ELF-1 (cell line): ENCODE data around the gene UBE2O.

Source experiments
- DNase-seq: peaks from one replicate; pipeline ENCODE4 v3.0.0-alpha.2; 2016; ENCODE audit warnings: low read depth, low spot score

Gene UBE2O

DNA sequence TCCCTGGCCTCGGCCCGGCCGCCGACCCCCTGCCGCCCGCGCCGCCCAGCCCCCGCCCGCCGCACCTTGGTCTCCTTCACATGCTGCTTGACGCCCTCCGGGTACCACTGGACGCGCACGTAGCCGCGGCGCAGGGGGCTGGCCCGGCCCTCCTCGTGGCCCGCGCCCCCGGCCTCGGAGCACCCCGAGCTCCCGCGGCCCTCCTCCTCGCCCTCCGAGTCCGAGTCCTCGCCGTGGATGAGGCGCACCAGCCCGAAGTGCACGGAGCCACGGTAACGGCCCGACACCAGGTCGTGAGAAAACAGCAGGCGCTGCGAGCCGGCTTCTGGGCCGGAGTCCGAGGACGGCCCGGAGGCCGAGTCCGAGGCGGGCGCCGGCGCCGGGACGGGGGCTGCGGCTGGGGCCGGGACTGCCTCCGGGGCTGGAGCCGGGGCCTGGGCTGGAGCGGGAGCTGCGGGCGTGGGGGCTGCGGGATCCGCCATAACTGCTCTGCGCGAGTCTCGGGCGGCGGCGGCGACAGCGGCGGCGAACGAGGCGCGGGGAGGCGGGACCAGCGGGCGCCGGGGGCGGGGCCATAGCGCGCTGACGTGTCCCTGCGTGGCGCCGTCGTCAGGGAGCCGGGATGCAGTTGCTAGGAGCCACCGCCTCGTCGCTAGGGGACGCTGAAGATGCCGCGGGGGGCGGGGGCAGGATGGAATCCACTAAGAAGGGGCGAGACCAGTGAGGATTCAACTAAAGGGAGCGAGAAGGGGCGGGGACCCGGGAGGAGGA is at the start of gene UBE2O:
Gene UBE2O (minus strand): TSS at position 493 of the 771 bp plus-strand sequence. CDS start 11 bp downstream, at position 482.
- peak; percentile 96 for DNase-seq

DNA sequence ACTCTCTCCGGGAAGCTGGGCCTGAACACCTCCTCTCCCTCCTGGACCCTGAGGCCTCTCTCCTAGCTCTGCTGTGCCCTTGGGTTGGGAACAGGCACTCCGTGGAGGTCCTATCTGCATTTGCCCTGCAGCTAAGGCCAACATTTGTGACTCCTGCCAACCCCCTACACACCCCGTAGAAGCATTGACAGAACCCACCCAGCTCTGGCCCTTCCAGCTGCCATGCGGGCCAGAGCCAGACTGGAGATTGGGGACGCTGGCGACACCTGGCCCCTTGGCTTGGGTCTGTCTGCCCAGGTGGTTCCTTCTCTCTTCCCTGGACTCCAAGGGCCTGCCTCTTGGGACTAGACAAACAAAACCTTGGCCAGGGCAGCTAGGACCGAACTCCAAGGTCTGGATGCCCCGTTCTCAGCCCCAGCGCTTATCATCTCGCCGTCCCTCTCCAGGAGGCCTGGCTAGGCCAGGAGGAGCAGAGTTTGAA is 48.9 kb upstream of the UBE2O start:
- DNase-seq: no peak

GRCh38 chr17:76501018-76501826 is 48.3 kb upstream of the UBE2O start, which contains the start of gene RHBDF2:
TSS of gene RHBDF2 (minus strand) at chr17:76501423. CDS start at chr17:76481524, 19,899 bp downstream.
- peak; percentile 82 for DNase-seq

GRCh38 chr17:76500747-76501017 is 47.7 kb upstream of the UBE2O start:
- DNase-seq: no peak

- no peak for DNase-seq
These were observed 47.3 kb upstream of the UBE2O start for GRCh38 chr17:76500074-76500746.

DNA sequence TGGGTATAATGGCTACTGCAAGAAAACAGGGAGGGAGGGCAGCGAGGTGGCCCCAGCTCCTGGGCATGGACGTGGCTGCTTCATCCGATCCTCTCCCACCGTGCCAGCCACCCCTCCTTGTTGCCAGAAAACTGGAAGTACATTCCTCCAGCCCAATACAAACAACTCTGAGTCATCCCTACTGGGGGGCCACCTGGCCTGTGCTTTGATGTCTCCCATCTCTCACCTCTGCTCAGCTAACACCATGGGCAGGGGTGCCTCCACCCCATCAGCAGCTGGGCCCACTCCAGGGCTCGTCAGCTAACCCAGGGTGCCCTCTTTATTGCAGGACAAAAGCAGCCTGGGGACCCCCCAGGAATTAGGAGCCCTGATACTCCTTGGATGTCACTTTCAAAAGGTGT is 46.3 kb upstream of the UBE2O start:
- DNase-seq: no peak

DNA sequence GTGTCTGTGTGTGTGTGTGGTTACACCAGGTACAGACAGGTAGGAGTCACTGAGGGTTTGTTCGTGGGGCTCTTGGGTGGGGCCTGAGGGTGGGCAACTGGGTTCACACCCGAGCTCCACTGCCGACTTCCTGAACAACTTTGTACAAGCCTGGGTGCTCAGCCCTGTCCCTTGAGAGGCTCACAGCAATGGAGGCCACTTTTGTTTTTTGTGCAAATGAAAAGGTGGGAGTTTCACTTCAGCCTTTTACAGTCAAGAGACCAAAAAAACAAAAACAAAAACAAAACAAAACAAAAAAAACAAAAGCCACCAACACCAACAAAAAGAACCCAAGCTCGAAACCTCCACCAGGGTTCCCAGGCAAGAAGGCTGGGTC is 45.9 kb upstream of the UBE2O start:
- DNase-seq: no peak

DNA sequence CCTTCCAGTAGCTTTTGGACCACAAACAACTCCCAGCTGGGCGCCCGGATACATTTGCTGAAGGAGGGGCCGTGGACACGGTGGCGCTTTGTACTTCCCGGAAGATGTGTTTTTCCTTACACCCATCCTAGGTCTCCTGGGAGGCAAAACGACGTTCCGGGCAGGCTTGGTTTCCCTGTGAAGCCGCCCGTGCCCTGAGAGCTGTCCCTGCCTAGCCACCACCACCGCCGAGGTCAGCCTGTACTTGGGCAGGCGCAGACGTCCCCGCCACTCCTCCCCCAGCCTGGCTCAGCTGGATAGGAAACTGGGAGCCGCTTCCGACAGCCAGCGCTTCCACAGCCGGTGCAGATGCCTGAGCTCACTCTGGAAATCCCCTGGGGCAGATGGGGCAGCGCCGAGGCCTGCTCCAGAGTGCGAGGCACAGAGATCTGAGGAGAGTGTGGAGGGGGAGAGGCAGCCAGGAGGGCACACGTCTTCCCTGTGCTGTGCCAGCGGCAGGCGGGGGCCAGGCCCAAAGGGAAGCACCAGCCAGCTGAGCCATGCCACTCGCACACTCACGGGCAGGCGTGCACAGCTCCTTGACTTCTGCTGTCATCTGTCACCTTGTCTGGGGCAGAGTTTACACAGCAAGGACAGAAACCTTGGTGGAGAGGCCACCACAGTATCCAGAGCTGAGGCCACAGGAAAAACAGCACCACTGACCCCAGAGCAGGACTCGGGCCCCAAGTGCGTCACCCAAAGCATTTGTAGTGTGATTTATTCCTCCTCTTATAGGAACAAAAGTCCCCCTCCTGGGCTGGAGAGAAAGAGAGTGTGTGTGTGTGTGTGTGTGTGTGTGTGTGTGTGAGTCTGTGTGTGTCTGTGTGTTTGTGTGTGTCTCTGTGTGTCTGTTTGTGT is 45.3 kb upstream of the UBE2O start:
- DNase-seq: peak; percentile 89

DNA sequence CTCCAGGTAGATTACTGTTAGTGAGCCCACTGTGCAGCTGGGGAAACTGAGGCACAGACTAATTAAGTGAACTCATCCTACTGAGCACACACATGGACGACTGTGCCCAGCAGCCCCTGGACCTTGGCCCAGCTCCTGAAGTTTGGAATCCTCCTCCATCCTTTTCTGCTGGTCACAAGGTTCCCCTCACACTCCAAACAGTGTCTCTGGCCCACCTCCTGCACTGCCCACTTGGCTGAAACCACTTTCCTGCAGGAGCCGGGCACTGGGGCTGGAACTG is 44.7 kb upstream of the UBE2O start:
- no peak for DNase-seq

DNA sequence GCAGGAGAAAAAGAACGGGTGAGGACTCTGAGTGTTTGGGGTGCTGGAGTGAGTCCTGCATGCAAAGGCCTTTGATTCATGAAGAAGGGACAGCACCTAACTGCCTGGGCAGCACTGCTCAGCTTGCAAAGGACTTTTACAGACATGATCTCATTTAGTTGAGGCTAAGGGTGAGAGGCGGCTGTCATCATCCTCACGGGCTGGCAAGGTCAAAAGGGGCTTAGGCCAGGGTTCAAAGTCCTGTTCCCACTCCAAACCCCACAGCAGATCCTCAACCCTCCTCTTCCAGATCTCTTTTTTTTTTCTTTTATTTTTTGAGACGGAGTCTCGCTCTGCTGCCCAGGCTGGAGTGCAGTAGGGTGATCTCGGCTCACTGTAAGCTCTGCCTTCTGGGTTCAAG is 43.5 kb upstream of the UBE2O start:
- no peak for DNase-seq

DNA sequence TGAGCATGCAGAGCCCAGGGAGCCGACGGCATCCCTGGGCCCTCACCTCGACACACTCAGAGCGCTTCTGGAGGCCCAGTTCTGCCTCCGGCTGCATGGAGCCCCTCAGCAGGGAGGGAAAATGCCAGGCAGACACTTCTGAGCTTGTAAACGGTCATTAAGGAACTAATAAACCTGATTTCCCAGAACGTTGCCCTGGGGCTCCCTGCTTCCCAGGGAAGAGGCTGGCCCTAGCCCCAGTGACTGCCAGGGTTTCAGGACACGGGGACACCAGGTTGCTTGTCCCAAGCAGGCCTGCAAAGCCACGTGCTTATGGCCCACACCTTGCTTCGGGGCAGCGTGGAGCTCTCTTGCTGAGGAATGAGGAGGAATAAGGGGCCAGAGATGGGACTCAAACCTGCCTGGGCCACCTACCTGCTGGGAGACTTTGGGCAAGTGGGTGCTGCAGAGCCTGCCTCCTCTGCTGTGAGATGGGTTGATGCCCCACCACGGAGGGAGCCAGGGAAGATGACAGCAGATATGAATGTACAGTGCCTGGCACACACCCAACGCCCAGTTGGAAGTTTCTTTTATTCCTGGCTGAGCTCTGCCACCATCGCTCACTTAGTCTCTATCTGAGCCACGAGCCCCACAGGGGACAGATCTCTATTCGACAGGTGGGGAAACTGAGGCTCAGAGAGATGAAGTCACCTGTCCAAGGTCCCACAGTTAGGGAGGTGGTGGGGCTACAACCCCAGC is 42.9 kb upstream of the UBE2O start:
- peak; percentile 81 for DNase-seq

GRCh38 chr17:76493505-76494167 is 40.7 kb upstream of the UBE2O start:
- no peak for DNase-seq

DNA sequence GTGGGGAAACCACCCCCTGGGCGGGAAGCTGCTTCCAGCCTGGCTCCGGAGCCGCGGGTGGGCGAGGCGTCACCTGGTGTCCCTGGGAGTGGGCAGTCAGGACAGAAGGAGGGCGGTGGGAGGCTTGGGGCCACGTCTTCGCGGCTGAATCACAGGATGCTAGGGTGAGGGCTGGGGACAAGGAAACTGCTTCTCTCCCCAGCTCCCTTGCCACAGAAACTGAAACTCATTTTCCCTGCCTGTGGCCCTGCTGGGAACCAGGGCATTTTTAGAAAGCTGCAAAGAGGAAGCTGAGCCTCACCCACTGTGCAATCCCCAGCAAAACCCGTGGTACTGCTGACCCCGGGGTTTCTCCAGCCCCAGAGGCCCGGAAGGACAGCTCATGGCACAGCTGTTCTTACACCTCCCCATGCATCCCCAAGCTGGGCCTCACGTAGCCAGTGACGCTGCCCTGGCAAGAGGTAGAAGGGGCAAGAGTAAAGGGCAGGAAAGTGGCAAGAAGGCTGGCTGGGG is 40.1 kb upstream of the UBE2O start:
- no peak for DNase-seq

DNA sequence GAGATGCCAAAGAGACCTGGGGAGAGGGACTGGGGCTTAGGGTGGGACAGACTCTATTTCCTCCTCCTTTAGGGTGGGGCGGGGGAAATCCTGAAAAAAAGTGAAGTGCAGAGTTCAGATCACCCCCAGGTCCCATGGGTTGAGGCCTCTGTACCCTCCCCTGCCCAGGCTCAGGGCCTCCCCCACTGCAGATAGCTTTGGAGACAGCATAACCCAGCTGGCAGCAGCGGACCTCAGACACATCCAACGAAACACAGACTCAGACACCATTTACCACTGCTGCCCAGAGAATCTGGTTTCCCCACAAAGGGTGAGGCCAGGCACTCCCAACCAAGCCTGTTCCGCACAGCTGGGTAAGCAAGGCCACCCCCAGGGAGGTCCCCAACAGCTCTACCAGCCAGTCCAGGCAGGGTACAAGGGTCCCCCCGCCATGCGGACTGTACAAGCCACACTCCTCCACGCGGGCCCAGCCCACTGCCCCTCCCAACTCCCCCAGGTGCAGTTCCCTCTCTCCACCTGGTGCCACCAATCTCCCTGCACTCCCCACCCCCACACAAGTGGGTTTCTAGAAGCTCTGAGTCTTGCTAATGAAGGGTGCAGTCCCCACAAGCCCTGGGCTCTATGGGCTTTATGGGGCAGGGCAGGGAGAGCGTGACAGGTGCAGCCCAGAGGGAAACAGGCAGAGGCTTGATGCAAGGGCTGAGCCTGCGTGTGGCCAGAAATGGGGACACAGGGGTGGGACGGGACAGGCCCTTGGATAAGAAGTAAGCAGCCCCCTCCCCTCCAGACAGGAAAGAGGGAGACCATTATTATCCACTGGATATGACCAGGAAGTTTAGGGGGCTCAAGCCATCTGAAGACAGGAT is 39.4 kb upstream of the UBE2O start:
- DNase-seq: no peak

- no peak for DNase-seq
These were observed 38.5 kb upstream of the UBE2O start for GRCh38 chr17:76491271-76492122.

GRCh38 chr17:76490112-76490710 is 37.3 kb upstream of the UBE2O start:
- DNase-seq: no peak

- no peak for DNase-seq
These were observed 34.7 kb upstream of the UBE2O start for GRCh38 chr17:76487451-76488192.
